GM19043 (cell line): ENCODE measurements around the gene LMOD1.
"Not testable (repeated sequence)": the region's sequence is repeated elsewhere in the genome, so short reads cannot be mapped to it uniquely, and the experiment has no call there.

Source experiments
- ATAC-seq: cut with Tn5 transposase; IDR thresholded peaks from one replicate; pipeline ENCODE4 v1.9.1; 2021; ENCODE audit warnings: low read depth; ENCODE audit not compliant: unreplicated experiment

The LMOD1 gene

GRCh38 chr1:201949491-201949890 is 3.1 kb upstream of the LMOD1 start:
- ATAC-seq, result no peak

GRCh38 chr1:201947697-201948008 is 1.3 kb upstream of the LMOD1 start:
- ATAC-seq, result no peak

GRCh38 chr1:201945863-201946223 is 505 bp downstream of the LMOD1 start:
- ATAC-seq, result no peak

- no peak for ATAC-seq
These were observed 1.2 kb downstream of the LMOD1 start for GRCh38 chr1:201945157-201945556.

GRCh38 chr1:201944639-201945038 is 1.7 kb downstream of the LMOD1 start:
- ATAC-seq, result no peak

GRCh38 chr1:201944002-201944401 is 2.3 kb downstream of the LMOD1 start:
- no peak for ATAC-seq

- ATAC-seq, result no peak
These were observed 4.2 kb downstream of the LMOD1 start for GRCh38 chr1:201942129-201942495.

GRCh38 chr1:201941420-201942128 is 4.8 kb downstream of the LMOD1 start:
- ATAC-seq, result no peak

GRCh38 chr1:201940316-201940715 is 6.0 kb downstream of the LMOD1 start:
- not testable (repeated sequence) for ATAC-seq

GRCh38 chr1:201939574-201939973 is 6.8 kb downstream of the LMOD1 start:
- ATAC-seq, result no peak

- ATAC-seq, result no peak
These were observed 7.2 kb downstream of the LMOD1 start for GRCh38 chr1:201939148-201939547.

- no peak for ATAC-seq
These were observed 7.8 kb downstream of the LMOD1 start for GRCh38 chr1:201938440-201939035.

GRCh38 chr1:201937624-201938213 is 8.6 kb downstream of the LMOD1 start:
- ATAC-seq, result no peak

- no peak for ATAC-seq
These were observed 12.4 kb downstream of the LMOD1 start for GRCh38 chr1:201933840-201934430.

GRCh38 chr1:201930803-201931202 is 15.5 kb downstream of the LMOD1 start:
- no peak for ATAC-seq

GRCh38 chr1:201930137-201930536 is 16.2 kb downstream of the LMOD1 start:
- ATAC-seq, result no peak

GRCh38 chr1:201928266-201928665 is 18.1 kb downstream of the LMOD1 start:
- no peak for ATAC-seq

- no peak for ATAC-seq
These were observed 20.2 kb downstream of the LMOD1 start for GRCh38 chr1:201925981-201926645.

GRCh38 chr1:201925301-201925567 is 21.1 kb downstream of the LMOD1 start:
- no peak for ATAC-seq

GRCh38 chr1:201921952-201922558 is 24.3 kb downstream of the LMOD1 start:
- no peak for ATAC-seq

GRCh38 chr1:201918343-201918742 is 28.0 kb downstream of the LMOD1 start:
- ATAC-seq, result no peak
